ENCODE data around the gene PTPRG.
A peak's percentile ranks its signal among the peaks of the same experiment; 100 is the strongest.

Gene PTPRG

DNA sequence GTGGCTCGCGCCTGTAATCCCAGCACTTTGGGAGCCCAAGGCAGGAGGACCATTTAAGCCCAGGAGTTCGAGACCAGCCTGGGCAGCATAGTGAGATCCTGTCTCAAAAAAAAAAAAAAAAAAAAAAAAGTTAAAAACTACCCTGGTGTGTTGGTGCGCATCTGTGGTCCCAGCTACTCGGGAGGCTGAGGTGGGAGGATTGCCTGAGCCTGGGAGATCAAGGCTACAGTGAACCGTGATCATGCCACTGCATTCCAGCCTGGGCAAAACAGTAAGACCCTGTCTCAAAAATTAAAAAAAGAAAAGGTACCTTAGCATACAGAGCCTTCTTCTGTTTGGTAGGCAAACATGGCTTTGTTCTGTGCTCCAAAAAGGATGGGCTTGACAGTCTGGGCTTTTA lies 57.5 kb downstream of the PTPRG start:
- DNase-seq (ENCODE audit: low spot score), result no peak

DNA sequence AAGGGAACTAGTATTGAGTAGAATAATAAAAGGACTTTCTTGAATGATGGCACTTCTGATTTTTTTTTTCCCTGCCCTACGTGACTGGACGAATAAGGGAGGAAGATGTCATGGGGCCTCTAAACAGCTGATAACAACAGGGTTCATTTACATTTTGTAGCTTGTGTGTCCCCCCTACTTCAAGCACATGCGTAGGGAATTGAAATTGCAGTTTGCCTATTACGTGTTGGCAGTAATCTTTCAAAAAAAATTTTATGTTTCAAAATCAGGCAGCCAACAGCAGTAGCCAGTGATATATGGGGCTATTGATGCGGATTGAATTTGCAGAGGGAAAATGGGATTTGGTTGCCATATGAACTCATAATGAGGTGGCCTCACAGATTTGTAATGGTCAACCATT lies 58.7 kb downstream of the PTPRG start:
- no peak for DNase-seq (ENCODE audit: low spot score)

GRCh38 chr3:61624300-61624699 lies 62.9 kb downstream of the PTPRG start:
- no peak for DNase-seq (ENCODE audit: low spot score)

DNA sequence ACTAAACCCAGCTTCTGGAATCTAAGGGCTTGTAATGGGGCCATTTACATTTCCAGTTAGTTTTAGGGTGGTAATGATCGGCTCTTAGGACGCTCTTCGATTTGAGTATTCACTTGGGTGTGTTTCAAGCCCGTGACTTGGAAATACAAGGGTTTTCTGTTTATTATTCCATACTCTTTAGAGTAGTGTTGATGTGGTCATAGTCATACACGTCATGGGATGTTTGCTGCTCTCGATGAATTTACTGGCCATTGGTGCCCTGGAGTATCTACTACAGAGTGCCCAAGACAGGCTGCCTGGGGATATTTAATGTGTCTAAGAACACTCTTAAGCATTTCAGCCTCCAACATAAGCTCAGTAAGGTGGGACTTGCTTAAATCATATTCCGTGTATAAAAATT lies 64.1 kb downstream of the PTPRG start:
- no peak for DNase-seq (ENCODE audit: low spot score)

DNA sequence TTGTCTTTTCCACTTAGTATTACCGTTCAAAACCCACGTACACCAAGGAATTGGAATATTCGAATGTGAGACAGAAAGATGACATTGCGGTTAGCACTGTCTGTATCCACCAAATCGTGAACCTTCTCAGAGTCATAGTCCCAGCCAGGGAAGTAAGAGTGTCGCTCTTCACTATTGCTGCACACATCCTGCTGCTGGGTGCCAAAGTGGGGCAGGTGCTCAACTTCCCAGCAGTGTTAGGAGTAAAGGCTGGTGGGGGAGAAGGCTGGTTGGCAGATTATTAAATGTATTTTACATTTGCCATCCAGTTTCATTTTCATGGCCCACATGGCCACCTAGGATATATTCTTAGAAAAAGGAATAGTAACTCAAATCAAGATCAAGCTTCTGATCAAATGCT lies 65.1 kb downstream of the PTPRG start:
- DNase-seq (ENCODE audit: low spot score), result no peak

DNA sequence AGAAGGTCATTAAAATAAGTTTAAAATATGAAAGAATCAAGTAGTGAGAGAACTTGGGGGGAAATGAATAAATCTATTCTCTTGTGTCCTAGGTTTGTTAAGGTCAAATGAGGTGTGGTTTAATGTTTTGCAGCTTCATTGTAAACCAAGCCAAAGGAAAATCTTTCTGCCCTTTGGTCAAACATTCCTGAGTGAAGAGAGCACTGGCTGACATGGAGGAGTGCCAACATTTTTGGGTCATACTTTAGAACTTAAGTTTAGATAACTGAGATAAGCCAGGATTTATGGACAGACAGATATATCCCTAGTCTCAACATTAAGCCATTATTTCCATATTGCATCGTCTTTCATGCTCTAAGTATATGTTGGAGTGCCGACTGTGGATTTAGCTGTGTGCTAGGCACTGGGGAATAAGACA lies 66.4 kb downstream of the PTPRG start:
- peak; percentile 3 for DNase-seq (ENCODE audit: low spot score)

DNA sequence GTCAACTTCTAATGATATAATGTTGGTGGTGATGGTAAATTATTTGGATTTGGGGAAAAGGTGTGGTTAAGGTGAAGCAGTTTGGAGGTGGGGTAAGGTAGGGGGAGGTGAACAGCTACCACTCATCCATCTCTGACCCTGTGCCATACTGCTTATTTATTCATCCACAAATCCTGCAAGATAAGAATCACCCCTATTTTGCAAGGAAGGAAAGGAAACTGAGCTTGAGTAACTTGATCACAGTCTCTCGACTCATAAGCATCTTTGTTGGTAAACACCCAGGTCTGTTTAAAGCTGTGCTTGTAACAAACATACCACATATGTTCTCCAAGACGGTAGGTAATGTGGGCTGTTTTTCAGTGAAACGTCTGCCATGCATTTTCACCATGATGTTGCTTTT lies 67.3 kb downstream of the PTPRG start:
- no peak for DNase-seq (ENCODE audit: low spot score)

- DNase-seq (ENCODE audit: low spot score), result no peak
Measured at GRCh38 chr3:61629442-61629841, 68.1 kb downstream of the PTPRG start.

DNA sequence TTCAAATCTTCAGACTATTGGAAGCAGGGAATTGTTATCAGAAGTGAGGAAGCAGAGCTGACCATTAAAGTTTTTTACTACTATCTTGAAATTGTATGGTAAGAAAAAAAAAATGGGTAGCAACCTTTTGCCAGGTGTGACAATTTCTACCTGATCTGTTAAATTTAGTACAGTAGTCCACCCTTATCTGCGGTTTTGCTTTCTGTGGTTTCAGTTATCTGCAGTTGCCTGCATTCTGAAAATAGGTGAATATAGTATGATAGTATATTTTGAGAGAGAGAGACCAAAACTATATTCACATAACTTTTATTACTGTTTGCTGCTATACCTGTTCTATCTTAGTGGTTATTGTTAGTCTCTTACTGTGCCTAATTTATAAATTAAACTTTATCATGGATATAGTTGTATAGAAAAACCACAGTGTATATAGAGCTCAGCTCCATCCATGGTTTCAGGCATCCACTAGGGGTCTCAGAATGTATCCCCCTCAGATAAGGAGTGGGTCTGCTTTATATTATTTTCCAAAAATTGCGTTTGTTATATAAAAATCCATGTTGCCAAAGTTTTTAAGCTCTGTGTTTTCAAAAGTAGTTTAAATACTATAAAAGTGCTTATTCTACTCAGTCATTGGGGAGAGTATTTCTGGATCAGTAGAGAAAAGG lies 69.9 kb downstream of the PTPRG start:
- no peak for DNase-seq (ENCODE audit: low spot score)

GRCh38 chr3:61632568-61633175 lies 71.3 kb downstream of the PTPRG start:
- DNase-seq (ENCODE audit: low spot score), result no peak

GRCh38 chr3:61634678-61635077 lies 73.3 kb downstream of the PTPRG start:
- no peak for DNase-seq (ENCODE audit: low spot score)

GRCh38 chr3:61637088-61638051 lies 76.0 kb downstream of the PTPRG start:
- DNase-seq (ENCODE audit: low spot score), result no peak

DNA sequence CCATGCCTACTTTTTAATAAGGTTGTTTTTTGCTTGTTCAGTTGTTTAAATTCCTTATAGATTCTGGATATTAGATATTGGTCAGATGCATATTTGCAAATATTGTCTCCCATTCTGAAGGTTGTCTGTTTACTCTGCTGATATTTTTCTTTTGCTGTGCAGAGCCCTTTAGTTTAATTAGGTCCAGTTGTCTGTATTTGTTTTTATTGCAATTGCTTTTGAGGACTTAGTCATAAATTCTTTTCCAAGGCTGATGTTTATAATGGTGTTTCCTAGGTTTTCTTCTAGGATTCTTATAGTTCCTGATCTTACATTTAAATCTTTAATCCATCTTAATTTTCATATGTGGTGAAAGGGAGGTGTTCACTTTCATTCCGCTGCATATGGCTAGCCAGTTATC lies 77.4 kb downstream of the PTPRG start:
- DNase-seq (ENCODE audit: low spot score), result no peak

- DNase-seq (ENCODE audit: low spot score), result no peak
Measured at GRCh38 chr3:61639991-61640390, 78.6 kb downstream of the PTPRG start.

DNA sequence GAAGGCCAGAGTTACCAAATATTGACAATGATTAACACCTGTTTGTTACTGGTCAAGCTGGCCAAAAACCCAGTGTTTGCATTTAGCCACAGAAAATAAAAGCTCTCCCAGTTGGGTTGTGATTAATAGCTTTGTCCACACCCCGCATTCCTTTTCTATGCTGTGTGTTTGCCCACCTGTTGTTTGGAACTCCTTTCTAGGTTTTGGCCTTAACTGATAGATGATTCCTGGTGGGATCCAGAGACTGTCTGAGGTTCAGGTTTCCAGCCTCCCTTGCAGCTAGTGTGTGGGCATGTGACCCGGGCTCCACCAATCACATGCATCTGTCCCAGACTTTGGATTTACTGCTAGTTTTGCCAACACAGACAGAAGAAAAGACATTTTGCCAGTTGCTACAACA lies 83.8 kb downstream of the PTPRG start:
- DNase-seq (ENCODE audit: low spot score), result no peak

- no peak for DNase-seq (ENCODE audit: low spot score)
Measured at GRCh38 chr3:61646360-61646759, 85.0 kb downstream of the PTPRG start.

DNA sequence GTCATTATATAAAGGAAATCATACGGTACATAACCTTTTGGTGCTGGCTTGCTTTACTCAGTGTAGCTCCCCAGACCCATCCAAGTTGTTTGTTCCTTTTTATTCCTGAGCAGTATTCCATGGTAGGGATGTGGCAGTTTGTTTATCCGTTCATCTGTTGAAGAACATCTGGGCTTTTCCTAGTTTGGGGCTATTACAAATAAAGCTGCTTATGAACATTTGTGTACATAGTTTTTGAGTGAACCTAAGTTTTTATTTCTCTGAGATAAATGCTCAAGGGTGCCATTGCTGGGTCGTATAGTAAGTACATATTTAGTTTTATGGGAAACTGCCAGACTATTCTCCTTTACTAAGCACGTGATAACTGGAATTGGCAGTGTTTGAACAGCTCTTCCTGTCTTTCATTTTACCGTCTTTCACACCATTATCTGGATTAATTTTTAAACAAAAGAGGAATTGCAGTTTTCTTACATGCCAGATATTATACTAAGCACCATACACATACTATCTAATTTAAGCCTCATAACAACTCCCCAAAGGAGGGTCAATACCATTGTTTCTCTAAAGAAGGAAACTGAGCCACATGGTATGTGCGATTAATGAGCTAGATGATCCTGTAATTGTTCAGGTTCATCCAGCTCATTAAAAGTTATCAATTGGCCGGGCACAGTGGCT lies 85.6 kb downstream of the PTPRG start:
- no peak for DNase-seq (ENCODE audit: low spot score)

GRCh38 chr3:61648481-61648880 lies 87.1 kb downstream of the PTPRG start:
- no peak for DNase-seq (ENCODE audit: low spot score)

DNA sequence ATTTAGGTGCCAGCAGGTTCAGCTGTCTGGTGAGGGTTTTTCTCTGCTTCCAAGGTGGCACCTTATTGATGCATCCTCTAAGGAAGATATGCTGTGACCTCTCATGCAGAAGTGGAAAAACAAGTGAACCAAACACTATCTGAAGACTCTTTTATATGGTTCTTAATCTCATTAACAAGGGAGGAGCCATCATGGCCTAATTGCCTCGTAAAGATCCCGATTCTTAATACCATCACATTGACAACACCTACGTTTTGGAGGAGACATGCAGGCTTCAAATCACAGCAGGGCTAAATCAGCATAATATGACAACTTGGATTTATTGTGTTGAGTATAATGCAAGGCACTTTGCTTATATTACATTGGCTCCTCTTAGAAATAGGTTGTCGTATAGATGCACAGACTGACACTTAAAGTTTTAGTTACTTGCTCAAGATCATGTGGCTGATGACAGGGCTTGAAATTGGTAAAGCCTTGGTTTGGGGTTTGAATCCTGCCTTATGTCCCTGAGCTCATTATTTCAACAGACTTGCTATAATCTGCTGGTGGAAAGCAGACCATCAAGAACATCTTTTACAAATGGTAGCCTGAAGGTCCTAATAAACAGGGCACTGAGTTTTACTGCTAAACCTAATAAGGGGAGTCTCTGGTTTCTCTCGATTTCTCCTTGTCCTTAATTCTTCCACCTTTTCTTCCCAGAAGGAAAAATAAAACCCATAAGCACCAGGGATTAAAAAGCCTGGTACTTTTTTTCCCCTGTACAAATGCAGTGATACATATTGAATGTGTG lies 88.2 kb downstream of the PTPRG start:
- DNase-seq (ENCODE audit: low spot score), result no peak

DNA sequence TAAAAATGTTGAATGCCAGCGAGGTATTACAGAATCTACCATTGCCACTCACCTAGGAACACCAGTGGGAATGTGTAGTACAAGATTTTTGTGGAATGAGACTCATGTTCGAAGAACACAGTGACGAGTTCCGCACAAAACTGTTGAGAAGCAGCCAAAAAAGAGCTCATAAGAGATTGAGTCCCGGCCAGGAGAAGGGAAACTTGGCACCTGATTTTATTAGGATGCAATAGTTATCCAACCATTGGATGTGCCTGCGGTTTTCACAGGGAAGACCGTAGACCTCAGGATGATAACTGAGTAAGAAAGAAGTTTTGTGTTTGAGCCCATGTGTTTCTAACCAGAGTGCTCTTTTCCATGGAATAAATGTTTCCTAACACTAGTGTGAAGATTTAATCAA lies 88.9 kb downstream of the PTPRG start:
- DNase-seq (ENCODE audit: low spot score), result no peak

GRCh38 chr3:61650719-61651410 lies 89.5 kb downstream of the PTPRG start:
- no peak for DNase-seq (ENCODE audit: low spot score)

All from RKO (cell line).